HTERT RPE-1 (cell line): ENCODE measurements around the gene KCNJ1.

Experiments
- in situ Hi-C: fragments of 300-500 bp; cut with MboI; formaldehyde crosslinking; loops from 4 replicates; pipeline ENCODE4 v1.14.3; 2020; ENCODE audit warnings: low sequenced_read_pairs

Gene KCNJ1

DNA sequence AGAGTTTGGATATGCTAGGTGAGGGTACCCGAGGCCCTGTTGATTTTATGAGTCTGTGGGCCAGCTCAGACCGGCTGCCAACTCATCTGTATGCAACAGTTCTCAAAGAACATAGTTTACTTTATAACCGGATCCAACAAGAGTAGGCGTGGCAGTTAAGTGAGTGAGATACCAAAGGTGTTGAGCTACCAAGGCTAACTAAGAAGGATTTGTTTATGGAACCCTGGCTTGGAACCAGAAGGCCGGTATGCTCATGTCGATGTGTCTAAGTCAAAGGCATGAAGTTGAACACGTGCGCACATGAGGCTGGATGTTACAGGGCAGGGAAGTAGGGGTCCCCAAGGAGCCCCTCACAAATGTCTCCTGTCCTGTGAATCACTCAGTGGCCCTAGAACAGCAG is at the start of gene KCNJ1:
KCNJ1 (minus strand) TSS at position 20 of the 400 bp plus-strand sequence. CDS start 27,053 bp downstream, outside the sequence.
- in situ Hi-C loops: no loop called here

DNA sequence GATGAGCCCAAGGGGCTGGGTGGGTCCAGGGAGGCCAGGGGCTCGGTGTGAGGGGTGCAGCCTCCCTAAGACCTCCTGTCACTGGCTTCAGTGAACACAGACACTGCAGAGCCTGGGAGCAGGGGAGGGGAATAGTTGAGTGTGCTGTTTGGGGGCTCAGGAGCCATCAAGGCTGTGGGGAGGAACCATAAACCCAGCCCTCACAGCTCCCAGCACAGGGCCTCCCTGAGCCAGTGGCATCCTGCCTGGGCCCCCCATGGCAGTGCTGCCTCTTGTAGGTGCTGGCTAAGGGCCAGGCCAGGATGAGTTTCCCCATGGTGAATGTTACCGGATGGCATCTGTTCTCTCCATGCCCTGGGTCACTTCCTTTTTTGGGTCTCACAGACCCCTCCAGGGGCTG is 49.6 kb upstream of the KCNJ1 start:
- in situ Hi-C loops: no loop called here

DNA sequence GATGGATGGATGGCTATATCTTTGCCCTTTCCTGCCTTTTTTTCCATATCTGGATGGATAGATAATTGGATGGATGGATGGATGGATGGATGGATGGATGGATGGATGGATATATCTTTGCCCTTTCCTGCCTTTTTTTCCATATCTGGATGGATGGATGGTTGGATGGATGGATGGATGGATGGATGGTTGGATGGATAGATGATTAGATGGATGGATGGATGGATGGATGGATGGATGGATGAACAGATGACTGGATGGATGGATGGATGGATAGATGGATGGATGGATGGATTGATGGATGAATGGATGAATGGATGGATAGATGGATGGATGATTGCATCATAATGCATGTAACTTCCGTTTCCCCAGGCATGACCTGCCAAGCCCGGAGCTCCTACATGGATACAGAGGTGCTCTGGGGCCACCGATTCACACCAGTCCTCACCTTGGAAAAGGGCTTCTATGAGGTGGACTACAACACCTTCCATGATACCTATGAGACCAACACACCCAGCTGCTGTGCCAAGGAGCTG is 49.0 kb upstream of the KCNJ1 start:
- in situ Hi-C loops: no loop called here

DNA sequence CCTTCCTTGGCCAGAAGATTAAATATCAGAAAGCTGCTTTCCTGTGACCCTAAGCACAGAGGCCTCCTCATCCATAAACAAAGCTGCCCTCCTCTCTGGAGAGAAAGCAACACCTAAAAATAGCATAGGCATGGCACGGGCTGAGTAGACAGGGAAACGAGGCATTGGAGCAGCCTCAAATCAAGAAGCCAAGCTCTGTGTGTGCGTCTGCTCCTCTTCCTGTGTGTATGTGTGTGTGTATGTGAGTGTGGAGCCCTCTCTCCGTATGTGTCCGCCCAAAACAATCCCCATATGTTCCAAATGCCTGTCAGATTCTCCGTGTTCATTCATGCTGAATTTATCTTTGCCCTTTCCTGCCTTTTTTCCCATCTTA is 48.0 kb upstream of the KCNJ1 start:
- in situ Hi-C loops: no loop called here

DNA sequence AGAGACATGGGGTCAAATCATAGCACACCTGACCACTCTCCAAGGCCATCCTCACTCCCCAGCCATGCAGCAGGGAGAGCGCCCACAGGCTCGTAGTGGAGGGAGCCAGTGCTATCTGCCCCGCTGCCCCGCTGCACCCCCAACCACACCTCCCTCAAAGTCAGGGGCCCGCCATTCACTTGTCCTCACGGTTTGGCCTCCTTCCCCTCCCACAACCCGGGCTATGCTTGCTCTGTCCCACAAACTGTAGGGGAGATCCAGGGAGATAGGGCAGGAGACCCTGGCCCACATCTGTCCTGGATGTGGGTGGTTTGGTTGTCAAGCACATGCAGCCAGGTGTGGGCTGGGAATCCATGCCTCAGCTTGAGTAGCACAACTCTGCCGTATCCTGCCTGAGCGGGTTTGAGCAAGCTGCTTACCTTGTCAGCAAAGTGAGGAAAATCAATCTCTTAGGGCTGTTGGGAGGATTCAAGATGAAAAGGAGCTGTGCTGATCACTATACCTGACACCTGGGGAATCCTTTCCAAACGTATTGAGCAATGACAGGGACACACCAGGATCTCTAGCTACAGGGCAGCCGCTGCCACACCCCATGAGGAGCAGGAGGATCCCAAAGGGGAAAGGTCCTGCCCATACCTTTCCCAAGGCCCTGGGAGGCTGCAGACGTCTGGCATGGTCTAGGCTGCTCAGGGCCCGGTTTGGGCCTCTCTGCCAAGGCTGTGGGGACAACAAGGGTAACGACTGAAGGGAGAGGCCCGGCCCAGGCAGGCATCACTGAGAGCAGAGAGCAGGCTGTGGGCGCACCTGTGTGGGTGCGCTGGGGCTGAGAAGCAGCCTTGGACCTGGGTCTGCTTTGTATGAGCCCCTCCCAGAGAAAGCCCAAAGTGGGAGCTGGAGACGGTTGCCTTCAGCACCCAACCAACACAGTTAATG is 47.4 kb upstream of the KCNJ1 start:
- in situ Hi-C loops: no loop called here

DNA sequence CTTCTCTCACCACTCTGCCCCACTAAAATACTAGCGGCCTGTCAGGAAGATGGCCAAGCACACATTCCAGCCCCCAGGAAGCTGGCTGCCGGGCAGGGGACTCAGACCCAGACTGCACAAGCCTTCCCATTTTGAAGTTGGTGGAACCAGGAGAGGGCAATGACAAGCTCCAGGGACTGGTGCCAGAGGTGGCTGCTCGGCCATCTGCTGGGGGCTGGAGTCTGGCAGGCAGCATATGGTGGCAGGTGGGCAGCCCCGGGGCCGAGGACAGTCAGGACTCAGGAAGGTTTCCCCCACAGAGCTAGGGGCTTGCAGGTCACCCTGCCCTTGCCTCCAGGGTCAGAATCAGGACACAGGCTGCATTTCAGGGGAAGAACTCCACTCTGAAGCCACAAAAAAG is 46.7 kb upstream of the KCNJ1 start:
- in situ Hi-C loops: no loop called here

DNA sequence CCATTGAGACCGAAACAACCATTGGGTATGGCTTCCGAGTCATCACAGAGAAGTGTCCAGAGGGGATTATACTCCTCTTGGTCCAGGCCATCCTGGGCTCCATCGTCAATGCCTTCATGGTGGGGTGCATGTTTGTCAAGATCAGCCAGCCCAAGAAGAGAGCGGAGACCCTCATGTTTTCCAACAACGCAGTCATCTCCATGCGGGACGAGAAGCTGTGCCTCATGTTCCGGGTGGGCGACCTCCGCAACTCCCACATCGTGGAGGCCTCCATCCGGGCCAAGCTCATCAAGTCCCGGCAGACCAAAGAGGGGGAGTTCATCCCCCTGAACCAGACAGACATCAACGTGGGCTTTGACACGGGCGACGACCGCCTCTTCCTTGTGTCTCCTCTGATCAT is 44.6 kb upstream of the KCNJ1 start:
- in situ Hi-C loops: no loop called here

DNA sequence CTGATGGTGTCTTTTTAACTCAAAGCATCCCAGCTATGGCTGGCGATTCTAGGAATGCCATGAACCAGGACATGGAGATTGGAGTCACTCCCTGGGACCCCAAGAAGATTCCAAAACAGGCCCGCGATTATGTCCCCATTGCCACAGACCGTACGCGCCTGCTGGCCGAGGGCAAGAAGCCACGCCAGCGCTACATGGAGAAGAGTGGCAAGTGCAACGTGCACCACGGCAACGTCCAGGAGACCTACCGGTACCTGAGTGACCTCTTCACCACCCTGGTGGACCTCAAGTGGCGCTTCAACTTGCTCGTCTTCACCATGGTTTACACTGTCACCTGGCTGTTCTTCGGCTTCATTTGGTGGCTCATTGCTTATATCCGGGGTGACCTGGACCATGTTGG is 44.1 kb upstream of the KCNJ1 start:
- in situ Hi-C loops: no loop called here

DNA sequence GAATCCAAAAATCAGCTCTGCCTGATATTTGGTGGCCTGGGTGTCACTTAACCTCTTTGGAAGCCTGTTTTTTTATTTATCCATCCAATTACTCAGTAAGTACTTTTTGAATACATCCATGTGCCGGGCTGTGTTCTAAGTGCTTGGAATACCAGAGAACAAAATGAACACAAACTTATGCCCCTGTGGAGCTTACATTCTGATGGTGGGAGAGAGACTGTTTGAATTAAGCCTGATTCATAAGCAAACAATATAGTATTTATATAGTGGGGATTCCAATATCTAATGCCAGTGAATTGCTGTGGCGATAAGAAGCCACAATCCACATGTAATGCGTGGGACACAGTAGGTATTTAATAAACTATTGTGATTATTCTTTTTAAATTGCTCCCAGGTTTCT is 43.5 kb upstream of the KCNJ1 start:
- in situ Hi-C loops: no loop called here

DNA sequence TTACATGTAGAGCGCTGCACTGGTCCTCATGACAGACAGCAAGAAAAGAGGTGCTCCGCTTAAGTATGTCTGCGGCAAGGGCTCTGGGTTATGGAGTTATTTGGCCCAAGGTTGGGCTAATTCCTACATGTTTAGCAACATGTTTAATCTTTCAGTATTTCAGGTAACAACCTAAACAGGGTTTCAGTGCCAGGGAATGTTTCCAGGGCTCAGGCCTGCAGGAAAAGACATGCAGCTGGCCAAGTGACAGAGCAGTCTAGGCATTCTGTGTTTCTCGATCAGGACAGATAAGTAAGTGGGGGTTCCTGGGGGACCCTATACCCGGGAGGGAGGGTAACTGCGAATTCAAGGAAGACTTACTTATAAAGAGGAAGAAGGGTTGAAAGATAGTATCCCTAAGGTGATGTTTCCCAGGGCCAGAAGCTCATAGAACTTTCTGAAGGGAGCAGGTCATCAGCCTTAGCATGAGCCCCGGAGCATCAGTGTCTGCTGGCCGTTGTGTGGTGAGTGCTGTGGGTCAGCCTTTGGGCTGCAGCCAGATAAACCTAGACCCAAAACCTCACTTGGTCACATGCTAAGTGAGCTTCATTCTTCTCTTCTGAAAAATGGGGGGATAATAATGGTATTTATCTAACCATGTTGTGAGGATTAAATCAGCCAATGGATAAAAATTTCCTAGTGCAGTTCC is 42.5 kb upstream of the KCNJ1 start:
- in situ Hi-C loops: no loop called here

DNA sequence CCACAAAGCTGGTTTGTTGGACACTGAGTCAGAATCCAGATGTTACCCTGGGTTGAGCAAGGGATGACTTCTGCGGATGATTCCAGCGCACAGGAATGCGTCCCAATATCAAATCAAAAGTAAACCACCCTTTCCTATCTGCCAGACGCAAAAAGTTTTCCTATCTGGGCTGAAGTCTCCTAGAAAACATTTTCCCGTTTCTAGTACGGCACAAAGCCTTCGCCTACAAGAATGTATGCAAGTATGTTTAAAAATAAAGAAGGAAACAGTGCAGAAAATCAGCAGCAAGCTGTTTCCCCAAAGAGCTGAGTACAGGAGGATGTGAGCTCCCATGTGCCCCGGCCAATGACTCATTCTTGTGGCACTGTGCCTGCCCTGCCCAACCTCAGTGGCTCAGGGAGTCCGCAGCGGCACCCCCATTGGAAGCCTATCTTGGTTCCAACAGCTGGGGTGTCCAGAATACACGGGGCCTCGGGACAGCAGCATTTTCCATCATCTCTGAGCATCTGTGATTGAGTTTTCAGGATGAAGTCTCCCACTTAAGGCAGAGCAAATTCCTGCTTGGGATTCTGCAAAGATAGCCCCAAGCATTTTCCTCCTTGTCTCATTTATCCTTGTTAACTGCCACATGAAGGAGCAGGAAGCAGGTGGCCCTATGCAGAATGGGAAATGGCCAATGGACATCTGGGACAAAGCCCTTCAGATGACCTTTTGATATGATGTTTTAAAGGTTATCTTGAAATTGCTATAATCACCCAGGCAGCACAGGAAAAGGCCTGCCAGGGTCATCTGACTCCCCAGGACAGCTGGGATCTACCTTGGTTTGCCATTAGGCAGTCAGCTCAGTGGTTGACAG is 41.5 kb upstream of the KCNJ1 start:
- in situ Hi-C loops: no loop called here

DNA sequence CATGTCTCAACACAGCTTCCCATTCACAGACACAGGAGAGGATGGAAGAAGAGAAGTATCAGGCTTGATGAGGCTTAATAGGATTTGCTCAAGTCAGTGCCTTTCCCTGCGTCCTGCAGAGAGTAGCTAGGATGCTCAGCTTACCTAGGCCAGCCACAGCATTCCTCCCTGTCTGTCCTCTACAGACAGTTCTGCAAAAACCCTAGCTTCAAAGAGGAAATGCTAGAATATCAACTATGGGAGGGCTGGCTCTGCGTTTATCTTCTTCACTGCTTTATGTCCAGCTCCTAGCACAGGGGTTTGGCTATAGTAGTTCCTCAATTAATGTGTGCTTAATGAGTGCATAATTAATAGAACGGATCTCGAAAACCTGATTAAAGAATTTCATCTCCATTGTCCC is 40.5 kb upstream of the KCNJ1 start:
- in situ Hi-C loops: no loop called here

DNA sequence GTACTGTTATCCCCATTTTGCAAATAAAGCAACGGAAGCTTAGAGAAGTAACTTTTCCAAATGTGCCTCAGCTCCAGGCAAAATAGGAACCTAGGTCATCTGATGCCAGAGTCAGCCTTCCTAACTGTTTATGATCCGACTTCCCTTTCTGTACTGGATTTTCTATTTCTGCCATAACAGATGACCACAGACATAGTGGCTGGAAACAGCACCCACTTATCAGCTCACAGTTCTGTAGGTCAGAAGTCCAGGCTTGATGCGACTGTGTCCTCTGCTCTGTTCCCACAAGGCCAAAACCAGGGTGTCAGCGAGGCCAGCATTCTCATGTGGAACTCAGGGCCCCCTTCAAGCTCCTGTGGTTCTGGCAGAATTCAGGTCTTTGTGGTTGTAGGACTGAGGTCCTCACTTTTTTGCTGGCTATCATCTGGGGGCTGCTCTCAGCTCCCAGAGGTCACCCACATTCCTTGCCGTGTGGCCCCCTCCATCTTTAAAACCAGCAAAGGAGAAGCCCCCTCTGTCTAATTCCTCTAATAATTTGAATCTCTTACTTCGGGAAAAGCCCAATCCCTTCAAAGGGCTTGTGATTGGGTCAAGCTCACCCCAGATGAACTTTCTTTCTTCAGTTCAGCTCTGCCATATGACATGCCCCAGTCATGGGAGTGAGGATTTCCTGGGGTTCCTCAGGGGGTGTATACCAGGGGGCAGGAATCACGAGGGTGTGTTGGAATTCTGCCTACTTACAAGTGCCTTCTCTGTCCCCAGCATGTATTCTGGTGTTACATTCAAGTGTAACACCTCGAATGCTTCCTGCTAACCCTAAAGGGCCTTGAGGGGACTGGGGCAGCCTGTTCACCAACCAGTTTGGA is 39.3 kb upstream of the KCNJ1 start:
- in situ Hi-C loops: no loop called here

DNA sequence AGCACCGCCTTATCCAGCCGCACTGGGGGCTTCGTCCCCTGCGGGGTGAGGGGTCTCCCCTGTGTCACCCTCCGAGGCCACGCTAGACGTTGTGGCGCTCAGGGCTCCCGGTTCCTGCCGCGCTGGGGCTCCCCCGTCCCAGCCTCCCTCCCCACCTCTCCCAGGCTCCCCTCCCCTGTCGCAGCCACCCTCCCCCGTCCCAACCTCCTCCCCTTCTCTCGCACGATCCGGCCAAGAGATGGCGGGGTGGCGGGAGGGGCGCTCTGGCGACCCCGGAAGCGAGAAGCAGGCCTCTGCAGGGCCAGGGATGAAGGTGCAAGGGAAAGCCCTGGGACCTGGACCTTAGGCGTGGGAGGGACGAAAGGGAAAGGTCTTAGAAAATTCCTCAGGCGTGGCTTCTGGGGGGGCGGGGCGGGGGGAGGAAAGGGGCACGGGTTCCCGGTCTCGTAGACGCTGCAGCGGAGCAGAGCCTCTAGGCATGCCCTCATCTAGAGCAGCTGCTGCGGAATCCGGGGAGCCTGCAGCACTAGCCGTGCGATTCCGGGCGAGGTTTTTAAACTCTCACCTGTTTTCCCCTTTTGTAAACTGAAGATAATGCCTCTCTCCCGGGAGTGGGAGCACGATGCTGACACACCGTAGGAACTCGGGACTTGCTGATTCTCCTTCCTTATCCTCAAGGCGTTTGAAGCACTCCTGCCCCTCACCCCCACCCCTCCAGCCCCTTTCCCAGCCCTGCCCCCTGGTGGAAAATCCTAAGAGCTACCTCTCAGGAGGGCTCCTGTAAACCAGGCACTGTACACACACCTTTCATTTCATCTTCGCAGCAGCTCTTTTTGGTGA is 38.5 kb upstream of the KCNJ1 start:
- in situ Hi-C loops: no loop called here

DNA sequence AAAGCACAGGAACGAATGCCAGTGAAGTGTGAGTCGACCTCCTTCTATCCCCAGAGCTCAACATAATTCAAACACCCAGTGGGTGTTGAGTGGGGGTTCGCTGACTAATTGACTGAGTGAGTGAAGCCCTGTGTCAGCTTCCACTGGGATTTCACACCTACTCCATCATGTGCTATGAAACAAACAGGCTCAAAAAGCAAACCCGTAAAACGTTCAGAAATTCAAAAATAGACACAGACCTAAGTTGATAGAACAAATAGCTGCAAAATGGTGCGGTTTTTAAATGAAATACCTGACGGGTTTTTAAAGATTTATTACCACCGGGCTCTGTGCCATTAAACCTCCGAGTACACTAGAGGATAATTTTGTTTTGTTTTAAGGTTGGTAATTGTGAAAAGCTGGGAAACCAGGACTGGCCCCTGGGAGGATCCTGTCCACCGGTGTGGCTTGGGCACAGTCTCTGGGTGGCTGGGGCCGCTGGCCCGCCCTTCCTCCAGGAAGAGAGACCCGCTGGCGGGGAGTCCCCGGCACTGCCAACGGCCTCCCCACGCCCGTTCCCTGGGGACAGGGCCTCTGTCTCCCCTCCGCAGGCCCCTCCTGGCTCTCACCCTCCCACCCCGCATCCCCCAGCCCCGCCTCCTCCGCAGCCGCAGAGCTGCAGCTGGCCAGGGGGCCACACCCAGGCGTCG is 37.7 kb upstream of the KCNJ1 start:
- in situ Hi-C loops: no loop called here

DNA sequence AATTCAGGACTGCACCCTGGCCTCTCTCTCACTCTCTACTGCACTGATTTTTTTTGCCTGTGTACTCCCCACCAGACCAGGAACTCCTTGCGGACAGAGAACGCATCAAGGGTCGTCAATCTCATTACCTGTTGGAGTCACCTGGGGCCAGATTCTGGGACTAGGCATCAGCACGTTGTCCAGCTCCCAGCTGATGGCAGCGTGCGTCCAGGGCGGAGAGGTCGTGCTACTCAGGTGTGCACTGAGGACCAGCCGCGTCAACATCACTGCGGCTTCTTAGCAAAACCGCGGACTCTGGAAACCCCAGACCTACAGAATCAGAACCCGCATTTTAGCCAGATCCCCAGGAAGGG is 37.2 kb upstream of the KCNJ1 start:
- in situ Hi-C loops: no loop called here

DNA sequence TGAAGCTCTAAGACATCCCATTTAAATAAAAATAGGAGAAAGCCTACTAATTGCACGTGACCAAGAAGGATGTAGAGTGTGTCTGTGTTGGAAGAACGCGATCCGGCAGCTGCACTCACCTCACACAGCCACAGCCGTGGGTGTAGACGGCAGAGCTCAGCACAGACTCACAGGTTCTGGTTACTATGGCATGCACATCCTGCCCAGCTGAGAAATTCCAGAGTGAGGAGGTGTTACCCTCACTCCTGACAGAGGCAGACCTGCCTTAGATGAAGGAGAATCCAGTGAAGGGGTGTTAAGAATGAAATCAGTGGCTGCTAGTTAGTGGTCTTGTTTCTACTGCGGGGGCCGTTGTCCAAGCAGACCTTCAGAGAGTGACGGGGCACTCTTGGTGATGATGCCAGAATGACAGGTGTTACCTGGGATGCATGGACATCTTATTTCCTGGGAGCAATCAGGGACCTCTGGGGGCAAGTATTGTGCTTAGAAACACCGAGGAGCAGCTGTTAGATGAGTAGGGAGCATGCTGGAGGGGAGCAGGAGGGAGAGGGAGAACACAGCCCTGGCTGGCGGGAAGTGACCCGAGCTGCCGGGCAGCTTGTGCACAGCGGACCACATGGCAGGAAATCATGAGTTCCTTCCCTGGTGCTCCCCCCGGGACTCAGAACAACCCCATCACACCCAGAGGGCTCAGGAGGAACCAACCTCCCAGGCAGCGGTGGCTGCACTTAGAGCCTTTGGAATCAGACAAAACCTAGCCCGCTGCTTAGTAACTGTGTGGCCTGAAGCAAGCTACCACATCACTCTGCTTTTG is 36.4 kb upstream of the KCNJ1 start:
- in situ Hi-C loops: no loop called here

DNA sequence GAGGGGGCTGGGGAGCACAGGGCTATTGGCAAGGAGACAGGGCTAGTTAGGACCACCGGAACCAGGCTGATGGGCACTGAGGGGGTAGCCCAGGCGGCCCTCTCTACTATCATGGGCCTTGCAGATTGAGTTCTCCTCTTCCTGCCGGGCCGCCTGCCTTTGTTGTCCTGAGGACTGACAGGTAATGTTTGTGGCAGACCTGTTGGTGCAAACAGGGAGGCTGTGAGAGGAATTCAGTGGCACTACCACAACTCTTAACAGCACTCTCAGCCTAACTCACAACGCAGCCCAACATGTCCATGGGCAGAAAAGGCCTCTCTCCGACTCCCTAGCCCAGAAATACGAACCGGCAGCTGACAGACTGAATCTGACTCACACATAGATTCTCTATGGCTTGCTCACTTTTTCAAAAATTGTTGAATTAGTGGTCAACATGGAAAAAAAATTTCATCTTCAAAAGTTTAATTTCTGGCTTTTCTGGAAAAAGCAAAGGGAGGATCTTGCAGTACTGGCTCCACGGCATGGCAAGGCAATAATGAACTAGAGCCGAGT is 35.5 kb upstream of the KCNJ1 start:
- in situ Hi-C loops: no loop called here
